HepG2 (cell line): ENCODE measurements around the gene KRT84. TPM values are rescaled to one million over a fixed set of nuclear protein-coding genes. Genes with fewer than 3 reads are reported as not detected.

ENCODE experiments used
- ATAC-seq: fragments of 200-7000 bp; cut with Tn5 transposase; 3 replicates; pipeline ENCODE4 v1.9.1; 2020; ENCODE audit warnings: mild to moderate bottlenecking, moderate library complexity
- BruUV-seq: library from RNA; stranded (reverse); fragments of 400-500 nt; replicated peaks from 2 replicates; lab custom pipeline; 2021; lab: Mats Ljungman, UMichigan
- CTCF ChIA-PET: fragments of 300-600 bp; formaldehyde crosslinking; extraction: SDS; loops from one replicate; lab custom pipeline; 2021; ENCODE audit warnings: low total read pairs, inconsistent platforms, low intra/inter-chr PET ratio; lab: Yijun Ruan, JAX
- POLR2A ChIA-PET: fragments of 350-600 bp; sonication (Branson Sonifier 250); formaldehyde crosslinking; loops from one replicate; lab custom pipeline; 2020; ENCODE audit warnings: antibody characterized with exemption, inconsistent platforms; lab: Yijun Ruan, JAX
- DNase-seq: peaks from one replicate; pipeline ENCODE4 v3.0.0-alpha.2; 2015; ENCODE audit warnings: low spot score
- FAIRE-seq: peaks from 3 replicates; lab custom pipeline; 2011; peaks lifted over from hg19 to GRCh38; lab: Jason Lieb, UNC
- H2AFZ ChIP-seq: one replicate; pipeline ENCODE4 v1.6.1; 2011; ENCODE audit warnings: low read length, inconsistent platforms
- H3K27ac ChIP-seq: fragments of 300-600 bp; 3 replicates; pipeline ENCODE4 v1.8.0; 2011; ENCODE audit warnings: mixed run types, mild to moderate bottlenecking, mixed read lengths, low read length, inconsistent platforms; ENCODE audit not compliant: insufficient read depth; ENCODE audit errors: extremely low read length
- H3K27me3 ChIP-seq, 2 experiments: fragments of 200-600 bp in 1 of 2; 2 replicates in 1 of 2; 3 replicates in 1 of 2; pipeline versions ENCODE4 v1.6.0 to v1.8.0; 2011; ENCODE audit warnings: low read length in 2 of 2, mild to moderate bottlenecking in 2 of 2, moderate library complexity in 2 of 2, inconsistent platforms in 1 of 2; ENCODE audit not compliant: insufficient read depth in 2 of 2, control insufficient read depth in 1 of 2
- H3K36me3 ChIP-seq, 2 experiments: fragments of 200-600 bp in 1 of 2; replicated peaks in 1 of 2; 2 replicates in 1 of 2; 3 replicates in 1 of 2; pipeline versions ENCODE4 v1.5.1 to v1.8.0; 2011; ENCODE audit warnings: low read length in 2 of 2, inconsistent platforms in 1 of 2; ENCODE audit not compliant: insufficient read depth in 2 of 2, control insufficient read depth in 1 of 2
- H3K4me1 ChIP-seq: 2 replicates; pipeline ENCODE4 v1.5.1; 2012; ENCODE audit warnings: low read length, inconsistent platforms; ENCODE audit not compliant: insufficient read depth
- H3K4me2 ChIP-seq: 2 replicates; pipeline ENCODE4 v1.6.0; 2011; ENCODE audit warnings: low read depth, low read length, inconsistent platforms
- H3K4me3 ChIP-seq, 3 experiments: fragments of 200-600 bp in 1 of 3; sonication (generic), shearing (Covaris generic) in 1 of 3; replicated peaks in 1 of 3; 2 replicates each; pipeline ENCODE4 v1.5.1; 2011 to 2016; ENCODE audit warnings: low read length in 3 of 3, inconsistent platforms in 2 of 3, low read depth in 2 of 3, mild to moderate bottlenecking in 2 of 3, control low read depth in 1 of 3, mixed read lengths in 1 of 3; ENCODE audit not compliant: insufficient read depth in 1 of 3
- H3K79me2 ChIP-seq: one replicate; pipeline ENCODE4 v1.6.1; 2011; ENCODE audit warnings: low read length, inconsistent platforms; ENCODE audit not compliant: insufficient read depth
- H3K9ac ChIP-seq: 2 replicates; pipeline ENCODE4 v1.6.0; 2011; ENCODE audit warnings: mild to moderate bottlenecking, low read depth, low read length, inconsistent platforms; ENCODE audit not compliant: insufficient read depth
- H3K9me3 ChIP-seq: 2 replicates; pipeline ENCODE4 v1.5.1; 2012; ENCODE audit warnings: mild to moderate bottlenecking, low read length
- H4K20me1 ChIP-seq: 2 replicates; pipeline ENCODE4 v1.6.0; 2011; ENCODE audit warnings: inconsistent platforms, mild to moderate bottlenecking, low read length, moderate library complexity; ENCODE audit not compliant: insufficient read depth
- CCDC6 ChIP-seq: sonication (generic); formaldehyde crosslinking; IDR thresholded peaks from 2 replicates; pipeline ENCODE4 v1.8.1; 2022; ENCODE audit warnings: mild to moderate bottlenecking, missing genetic modification reagents, moderate library complexity
- E2F2 ChIP-seq: sonication (generic); formaldehyde crosslinking; IDR thresholded peaks from 2 replicates; pipeline ENCODE4 v1.4.0; 2020; ENCODE audit warnings: missing genetic modification reagents, borderline replicate concordance
- ETV6 ChIP-seq: sonication (generic); formaldehyde crosslinking; conservative IDR thresholded peaks from 2 replicates; pipeline ENCODE4 v1.4.0; 2020; ENCODE audit warnings: missing genetic modification reagents
- GATAD2A ChIP-seq: IDR thresholded peaks from 2 replicates; pipeline ENCODE4 v1.6.1; 2016
- HES4 ChIP-seq: sonication (generic); formaldehyde crosslinking; IDR thresholded peaks from 2 replicates; pipeline ENCODE4 v1.9.0; 2021; ENCODE audit warnings: mild to moderate bottlenecking, missing genetic modification reagents, borderline replicate concordance
- JUN ChIP-seq: sonication (generic); formaldehyde crosslinking; IDR thresholded peaks from 2 replicates; pipeline ENCODE4 v1.4.0; 2020; ENCODE audit warnings: mild to moderate bottlenecking, missing genetic modification reagents
- NFIB ChIP-seq: sonication (generic); formaldehyde crosslinking; IDR thresholded peaks from 2 replicates; pipeline ENCODE4 v1.9.0; 2021; ENCODE audit warnings: missing genetic modification reagents, mild to moderate bottlenecking, borderline replicate concordance
- PHF8 ChIP-seq: sonication (generic); formaldehyde crosslinking; IDR thresholded peaks from 2 replicates; pipeline ENCODE4 v1.5.0; 2020; ENCODE audit warnings: missing genetic modification reagents
- RBAK ChIP-seq: sonication (generic); formaldehyde crosslinking; IDR thresholded peaks from 2 replicates; pipeline ENCODE4 v1.5.1; 2020; ENCODE audit warnings: mild to moderate bottlenecking, missing genetic modification reagents
- ZFAT ChIP-seq: sonication (generic); formaldehyde crosslinking; conservative IDR thresholded peaks from 2 replicates; pipeline ENCODE4 v1.8.1; 2023; ENCODE audit warnings: missing genetic modification reagents, inconsistent platforms
- ZNF124 ChIP-seq: sonication (generic); formaldehyde crosslinking; IDR thresholded peaks from 2 replicates; pipeline ENCODE4 v1.4.0; 2020; ENCODE audit warnings: missing genetic modification reagents
- ZNF264 ChIP-seq: sonication (generic); formaldehyde crosslinking; IDR thresholded peaks from 2 replicates; pipeline ENCODE4 v1.4.0; 2020; ENCODE audit warnings: missing genetic modification reagents
- ZNF350 ChIP-seq: sonication (generic); formaldehyde crosslinking; IDR thresholded peaks from 2 replicates; pipeline ENCODE4 v1.4.0; 2020; ENCODE audit warnings: mild to moderate bottlenecking, low read depth, missing genetic modification reagents, borderline replicate concordance
- ZNF367 ChIP-seq: sonication (generic); formaldehyde crosslinking; IDR thresholded peaks from 2 replicates; pipeline ENCODE4 v1.4.0; 2020; ENCODE audit warnings: missing genetic modification reagents, borderline replicate concordance
- ZNF619 ChIP-seq: sonication (generic); formaldehyde crosslinking; IDR thresholded peaks from 2 replicates; pipeline ENCODE4 v1.4.0; 2020; ENCODE audit warnings: mild to moderate bottlenecking, missing genetic modification reagents
- ZNF777 ChIP-seq: sonication (generic); formaldehyde crosslinking; IDR thresholded peaks from 2 replicates; pipeline ENCODE4 v1.4.0; 2020; ENCODE audit warnings: missing genetic modification reagents
- ZNF878 ChIP-seq: sonication (generic); formaldehyde crosslinking; IDR thresholded peaks from 2 replicates; pipeline ENCODE4 v1.8.1; 2023; ENCODE audit warnings: mild to moderate bottlenecking, missing genetic modification reagents, moderate library complexity
- WGBS: methylation state at CpG from one replicate; pipeline ENCODE4 v1.1.6; 2017; ENCODE audit warnings: low lambda C conversion rate; 5-methylcytosine and 5-hydroxymethylcytosine counted together
- in situ Hi-C: cut with HindIII; loops from 2 replicates; pipeline ENCODE4 v1.10.0; 2017; ENCODE audit warnings: low pct_unique_long_range_greater_than_20kb; ENCODE audit not compliant: extremely low pct_ligation_motif_present
- intact Hi-C: fragments of 100-400 bp; cut with micrococcal nuclease; formaldehyde crosslinking; loops from one replicate; pipeline ENCODE4 v1.10.0; 2022; ENCODE audit not compliant: unreplicated experiment
- polyA plus RNA-seq, 8 experiments: library from polyadenylated mRNA; depleted of rRNA in 3 of 8; stranded (reverse) in 7 of 8; unstranded in 1 of 8; fragments of >200 nt; fragmentation: Illumina TruSeq in 4 of 8; extraction: Trizol in 4 of 8; gene quantifications; 2 replicates each; pipeline versions ENCODE4 v1.2.1 to v1.2.3, GENCODE V29; 2011 to 2016; ENCODE audit warnings: low read depth in 4 of 8, missing spikeins in 1 of 8, mixed read lengths in 1 of 8; ENCODE audit not compliant: insufficient read depth in 1 of 8
- total RNA-seq, 5 experiments: library from RNA; depleted of rRNA; stranded (reverse); fragments of >200 nt; fragmentation: Illumina TruSeq; extraction: Trizol; gene quantifications; 2 replicates each; pipeline ENCODE4 v1.2.3, GENCODE V29; 2016; ENCODE audit warnings: low read depth in 1 of 5
- TF ChIP-seq, protein P1 (sequence below): sonication (generic); formaldehyde crosslinking; IDR thresholded peaks from 2 replicates; pipeline ENCODE4 v1.4.0; 2020; ENCODE audit warnings: mild to moderate bottlenecking, missing genetic modification reagents
- TF ChIP-seq, protein P2 (sequence below): sonication (generic); formaldehyde crosslinking; IDR thresholded peaks from 2 replicates; pipeline ENCODE4 v1.5.0; 2020; ENCODE audit warnings: mild to moderate bottlenecking, missing genetic modification reagents, borderline replicate concordance

KRT84 gene
- total and polyA plus RNA-seq, 2 of the 13 experiments (the other 11 are each of a cell fraction or from before 2014, with no cell fraction given) = not detected

- intact Hi-C loops = no loop called here
- no peak for TF ChIP-seq ZNF367 (CRISPR knock-in tag)
- TF ChIP-seq ZNF350 (CRISPR knock-in tag) = no peak
- TF ChIP-seq ZNF619 (CRISPR knock-in tag) = no peak
- no peak for TF ChIP-seq HES4 (CRISPR knock-in tag)
- TF ChIP-seq ZFAT (CRISPR knock-in tag) = no peak
- TF ChIP-seq NFIB (CRISPR knock-in tag) = no peak
- TF ChIP-seq, protein P1, sequence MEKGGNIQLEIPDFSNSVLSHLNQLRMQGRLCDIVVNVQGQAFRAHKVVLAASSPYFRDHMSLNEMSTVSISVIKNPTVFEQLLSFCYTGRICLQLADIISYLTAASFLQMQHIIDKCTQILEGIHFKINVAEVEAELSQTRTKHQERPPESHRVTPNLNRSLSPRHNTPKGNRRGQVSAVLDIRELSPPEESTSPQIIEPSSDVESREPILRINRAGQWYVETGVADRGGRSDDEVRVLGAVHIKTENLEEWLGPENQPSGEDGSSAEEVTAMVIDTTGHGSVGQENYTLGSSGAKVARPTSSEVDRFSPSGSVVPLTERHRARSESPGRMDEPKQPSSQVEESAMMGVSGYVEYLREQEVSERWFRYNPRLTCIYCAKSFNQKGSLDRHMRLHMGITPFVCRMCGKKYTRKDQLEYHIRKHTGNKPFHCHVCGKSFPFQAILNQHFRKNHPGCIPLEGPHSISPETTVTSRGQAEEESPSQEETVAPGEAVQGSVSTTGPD (CRISPR knock-in tag) = no peak
- TF ChIP-seq CCDC6 (CRISPR knock-in tag) = no peak
- TF ChIP-seq ZNF777 (CRISPR knock-in tag) = no peak
- no peak for TF ChIP-seq ZNF878
- no peak for TF ChIP-seq ETV6 (CRISPR knock-in tag)
- no peak for TF ChIP-seq PHF8 (CRISPR knock-in tag)
- no peak for TF ChIP-seq ZNF264 (CRISPR knock-in tag)
- TF ChIP-seq RBAK (CRISPR knock-in tag) = no peak
- no peak for TF ChIP-seq JUN (CRISPR knock-in tag)
- TF ChIP-seq, protein P2, sequence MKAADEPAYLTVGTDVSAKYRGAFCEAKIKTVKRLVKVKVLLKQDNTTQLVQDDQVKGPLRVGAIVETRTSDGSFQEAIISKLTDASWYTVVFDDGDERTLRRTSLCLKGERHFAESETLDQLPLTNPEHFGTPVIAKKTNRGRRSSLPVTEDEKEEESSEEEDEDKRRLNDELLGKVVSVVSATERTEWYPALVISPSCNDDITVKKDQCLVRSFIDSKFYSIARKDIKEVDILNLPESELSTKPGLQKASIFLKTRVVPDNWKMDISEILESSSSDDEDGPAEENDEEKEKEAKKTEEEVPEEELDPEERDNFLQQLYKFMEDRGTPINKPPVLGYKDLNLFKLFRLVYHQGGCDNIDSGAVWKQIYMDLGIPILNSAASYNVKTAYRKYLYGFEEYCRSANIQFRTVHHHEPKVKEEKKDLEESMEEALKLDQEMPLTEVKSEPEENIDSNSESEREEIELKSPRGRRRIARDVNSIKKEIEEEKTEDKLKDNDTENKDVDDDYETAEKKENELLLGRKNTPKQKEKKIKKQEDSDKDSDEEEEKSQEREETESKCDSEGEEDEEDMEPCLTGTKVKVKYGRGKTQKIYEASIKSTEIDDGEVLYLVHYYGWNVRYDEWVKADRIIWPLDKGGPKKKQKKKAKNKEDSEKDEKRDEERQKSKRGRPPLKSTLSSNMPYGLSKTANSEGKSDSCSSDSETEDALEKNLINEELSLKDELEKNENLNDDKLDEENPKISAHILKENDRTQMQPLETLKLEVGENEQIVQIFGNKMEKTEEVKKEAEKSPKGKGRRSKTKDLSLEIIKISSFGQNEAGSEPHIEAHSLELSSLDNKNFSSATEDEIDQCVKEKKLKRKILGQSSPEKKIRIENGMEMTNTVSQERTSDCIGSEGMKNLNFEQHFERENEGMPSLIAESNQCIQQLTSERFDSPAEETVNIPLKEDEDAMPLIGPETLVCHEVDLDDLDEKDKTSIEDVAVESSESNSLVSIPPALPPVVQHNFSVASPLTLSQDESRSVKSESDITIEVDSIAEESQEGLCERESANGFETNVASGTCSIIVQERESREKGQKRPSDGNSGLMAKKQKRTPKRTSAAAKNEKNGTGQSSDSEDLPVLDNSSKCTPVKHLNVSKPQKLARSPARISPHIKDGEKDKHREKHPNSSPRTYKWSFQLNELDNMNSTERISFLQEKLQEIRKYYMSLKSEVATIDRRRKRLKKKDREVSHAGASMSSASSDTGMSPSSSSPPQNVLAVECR = no peak
- TF ChIP-seq E2F2 (CRISPR knock-in tag) = no peak
- no peak for TF ChIP-seq ZNF124 (CRISPR knock-in tag)
- TF ChIP-seq GATAD2A (CRISPR knock-in tag) = no peak
- TF ChIP-seq, all 625 proteins: peak for 0
- ChIA-PET POLR2A (no interaction called here), CTCF (no interaction called here)
- Histone ChIP-seq H4K20me1 (no peaks in the 10 kb centered on the region), H3K4me3 (no peak overlapping the region), H3K4me1 (peaks cover 5% of the 10 kb centered on the region; the same call in 1 of the 2 replicates), H3K9ac (no peak overlapping the region), H3K4me2 (no peak overlapping the region), H3K9me3 (no peaks in the 10 kb centered on the region), H3K36me3 (no peaks in the 10 kb centered on the region), H3K79me2 (no peaks in the 10 kb centered on the region), H3K27ac (no peak overlapping the region), H3K27me3 (peaks cover 6 to 45% of the 10 kb centered on the region in 2 experiments; a peak in 4 of 5 replicates), H2AFZ (no peak overlapping the region)
- WGBS = 4% methylated on average over 4 of the region's 7 CpGs
- in situ Hi-C loops = no loop called here
- no peak for DNase-seq
- no peak for ATAC-seq
- no TSS peak for BruUV-seq
- FAIRE-seq = no peak
These were observed 21.4 kb downstream of the KRT84 start for GRCh38 chr12:52364061-52364460.
